Glomerular visceral epithelial cell (primary cell): ENCODE results near the gene POP4.
A peak's percentile ranks its signal among the peaks of the same experiment; 100 is the strongest.

Experiments
- DNase-seq: peaks from one replicate; pipeline ENCODE4 v3.0.0-alpha.2; 2016; ENCODE audit errors: extremely low spot score

The POP4 gene

GRCh38 chr19:29629836-29630534 is 23.9 kb downstream of the POP4 start:
- DNase-seq: no peak

- peak; percentile 6 for DNase-seq
These were observed 24.6 kb downstream of the POP4 start for GRCh38 chr19:29630655-29631054.

GRCh38 chr19:29631450-29631849 is 25.4 kb downstream of the POP4 start:
- DNase-seq: no peak

GRCh38 chr19:29634002-29634401 is 27.9 kb downstream of the POP4 start:
- DNase-seq: no peak

- no peak for DNase-seq
These were observed 28.5 kb downstream of the POP4 start for GRCh38 chr19:29634423-29635130.

- no peak for DNase-seq
These were observed 29.9 kb downstream of the POP4 start for GRCh38 chr19:29635963-29636362.

- no peak for DNase-seq
These were observed 30.7 kb downstream of the POP4 start for GRCh38 chr19:29636553-29637360.

- DNase-seq: no peak
These were observed 33.0 kb downstream of the POP4 start for GRCh38 chr19:29639086-29639485.

GRCh38 chr19:29640231-29640630 is 34.1 kb downstream of the POP4 start:
- no peak for DNase-seq

GRCh38 chr19:29641597-29641996 is 35.5 kb downstream of the POP4 start:
- no peak for DNase-seq

GRCh38 chr19:29643361-29643935 is 37.4 kb downstream of the POP4 start:
- no peak for DNase-seq

- DNase-seq: no peak
These were observed 38.1 kb downstream of the POP4 start for GRCh38 chr19:29644210-29644609.

GRCh38 chr19:29645491-29645867 is 39.4 kb downstream of the POP4 start:
- DNase-seq: no peak

- DNase-seq: no peak
These were observed 39.8 kb downstream of the POP4 start for GRCh38 chr19:29645911-29646310.

- no peak for DNase-seq
These were observed 44.8 kb downstream of the POP4 start for GRCh38 chr19:29650772-29651387.

GRCh38 chr19:29651622-29652394 is 45.7 kb downstream of the POP4 start:
- DNase-seq: no peak

- DNase-seq: no peak
These were observed 47.3 kb downstream of the POP4 start for GRCh38 chr19:29653398-29653797.

- DNase-seq: no peak
These were observed 49.7 kb downstream of the POP4 start for GRCh38 chr19:29655648-29656335.

- no peak for DNase-seq
These were observed 52.3 kb downstream of the POP4 start for GRCh38 chr19:29658221-29658991.

GRCh38 chr19:29660835-29661234 is 54.8 kb downstream of the POP4 start:
- no peak for DNase-seq
